DOHH2 (cell line): ENCODE results near the gene AHCYL1.

Experiments
- H3F3A ChIP-seq: fragments of 200-600 bp; sonication (generic), shearing (Covaris generic); 2 replicates; pipeline ENCODE4 v1.6.0; 2016; ENCODE audit warnings: antibody characterized with exemption, mild to moderate bottlenecking; ENCODE audit not compliant: control insufficient read depth, insufficient read depth
- H3K27ac ChIP-seq: fragments of 200-600 bp; sonication (generic); 2 replicates; pipeline ENCODE4 v1.5.1; 2014; ENCODE audit warnings: low read depth, mild to moderate bottlenecking, low read length, moderate library complexity
- H3K27me3 ChIP-seq: fragments of 200-600 bp; sonication (generic); 2 replicates; pipeline ENCODE4 v1.6.1; 2014; ENCODE audit warnings: mild to moderate bottlenecking, low read length, mixed read lengths; ENCODE audit not compliant: control insufficient read depth
- H3K36me3 ChIP-seq: fragments of 200-600 bp; sonication (generic); 2 replicates; pipeline ENCODE4 v1.6.1; 2014; ENCODE audit warnings: mild to moderate bottlenecking, low read length, moderate library complexity, mixed read lengths; ENCODE audit not compliant: control insufficient read depth
- H3K4me1 ChIP-seq: fragments of 200-600 bp; sonication (generic); 2 replicates; pipeline ENCODE4 v1.6.1; 2014; ENCODE audit warnings: mild to moderate bottlenecking, low read length, mixed read lengths; ENCODE audit not compliant: control insufficient read depth
- H3K4me2 ChIP-seq: fragments of 200-600 bp; sonication (generic); 2 replicates; pipeline ENCODE4 v1.6.0; 2014; ENCODE audit warnings: mild to moderate bottlenecking, low read length, moderate library complexity
- H3K4me3 ChIP-seq: fragments of 200-600 bp; sonication (generic); 2 replicates; pipeline ENCODE4 v1.5.1; 2014; ENCODE audit warnings: mild to moderate bottlenecking, low read length, mixed read lengths
- H3K79me2 ChIP-seq: fragments of 200-600 bp; sonication (generic); 2 replicates; pipeline ENCODE4 v1.6.1; 2014; ENCODE audit warnings: mild to moderate bottlenecking, low read length, mixed read lengths; ENCODE audit not compliant: control insufficient read depth
- H3K9me2 ChIP-seq: fragments of 200-600 bp; sonication (generic); replicated peaks from 2 replicates; pipeline ENCODE4 v1.6.1; 2014; ENCODE audit warnings: mild to moderate bottlenecking, low read length, mixed read lengths; ENCODE audit not compliant: control insufficient read depth
- H3K9me3 ChIP-seq: fragments of 200-600 bp; sonication (generic); 2 replicates; pipeline ENCODE4 v1.6.1; 2014; ENCODE audit warnings: antibody characterized with exemption, low read length, mixed read lengths; ENCODE audit not compliant: control insufficient read depth, insufficient read depth
- H4K20me1 ChIP-seq: fragments of 200-600 bp; sonication (generic); 2 replicates; pipeline ENCODE4 v1.6.0; 2014; ENCODE audit warnings: low read depth, mild to moderate bottlenecking, antibody characterized with exemption, low read length, moderate library complexity; ENCODE audit not compliant: control insufficient read depth, insufficient read depth
- CTCF ChIP-seq: fragments of 200-600 bp; sonication (generic); IDR thresholded peaks from one replicate; pipeline ENCODE4 v1.5.1; 2014; ENCODE audit warnings: antibody characterized with exemption, mild to moderate bottlenecking, low read depth, low read length; ENCODE audit not compliant: poor library complexity, severe bottlenecking
- EZH2phosphoT487 ChIP-seq: fragments of 200-600 bp; sonication (generic); IDR thresholded peaks from 2 replicates; pipeline ENCODE4 v1.6.1; 2017; ENCODE audit warnings: borderline replicate concordance, mild to moderate bottlenecking, antibody characterized with exemption, low read length, moderate library complexity, mixed read lengths

AHCYL1 gene

GRCh38 chr1:109993885-109994284, 9.3 kb downstream of the AHCYL1 start:
- Histone ChIP-seq H3K4me3 (no peak overlapping the region), H3K4me1 (peaks cover 11% of the 10 kb centered on the region), H3K79me2 (peaks cover 50% of the 10 kb centered on the region), H3K27ac (no peak overlapping the region), H4K20me1 (peaks cover 8% of the 10 kb centered on the region), H3F3A (no peaks in the 10 kb centered on the region), H3K4me2 (no peak overlapping the region), H3K9me2 (no peaks in the 10 kb centered on the region), H3K9me3 (no peaks in the 10 kb centered on the region), H3K36me3 (peaks cover 8% of the 10 kb centered on the region), H3K27me3 (no peaks in the 10 kb centered on the region)
- TF ChIP-seq CTCF (no peak), EZH2phosphoT487 (no peak)

- Histone ChIP-seq H3K27ac (no peak overlapping the region), H3K36me3 (peaks cover 5% of the 10 kb centered on the region), H3F3A (no peaks in the 10 kb centered on the region), H3K4me2 (no peak overlapping the region), H3K9me2 (no peaks in the 10 kb centered on the region), H3K4me1 (peaks cover 7% of the 10 kb centered on the region), H3K27me3 (no peaks in the 10 kb centered on the region), H3K9me3 (no peaks in the 10 kb centered on the region), H4K20me1 (peaks cover 8% of the 10 kb centered on the region), H3K79me2 (peaks cover 48% of the 10 kb centered on the region), H3K4me3 (no peak overlapping the region)
- no peak for TF ChIP-seq EZH2phosphoT487
- TF ChIP-seq CTCF: no peak
Observed at GRCh38 chr1:109994654-109995053, 10.1 kb downstream of the AHCYL1 start.

- no peaks in the 10 kb centered on the region for H3K9me3 ChIP-seq
- peaks cover 41% of the 10 kb centered on the region for H3K79me2 ChIP-seq
- H3K4me3 ChIP-seq: no peak overlapping the region
- H3K4me1 ChIP-seq: no peaks in the 10 kb centered on the region; the same call in 1 of the 2 replicates
- H4K20me1 ChIP-seq: peaks cover 8% of the 10 kb centered on the region
- no peaks in the 10 kb centered on the region for H3K9me2 ChIP-seq
- no peaks in the 10 kb centered on the region for H3F3A ChIP-seq
- H3K27ac ChIP-seq: no peak overlapping the region
- no peak for TF ChIP-seq EZH2phosphoT487
- no peak for TF ChIP-seq CTCF
- H3K27me3 ChIP-seq: no peaks in the 10 kb centered on the region
- no peak overlapping the region for H3K4me2 ChIP-seq
- H3K36me3 ChIP-seq: peaks cover 5% of the 10 kb centered on the region; the same call in 1 of the 2 replicates
Observed at GRCh38 chr1:109995536-109995935, 11.0 kb downstream of the AHCYL1 start.
